Breast epithelium (tissue), 3 donors: ENCODE results near the gene PBX3.

Experiments used
- POLR2A ChIP-seq: fragments of 450-650 bp; IDR thresholded peaks from one replicate; pipeline ENCODE4 v1.6.1; 2016; ENCODE audit warnings: antibody characterized with exemption, mild to moderate bottlenecking, moderate library complexity
- POLR2AphosphoS5 ChIP-seq, 3 donors: sonication (generic); formaldehyde crosslinking; IDR thresholded peaks; one replicate each; pipeline ENCODE4 v1.6.1; 2017; ENCODE audit warnings: antibody characterized with exemption in 3 of 3

DNA sequence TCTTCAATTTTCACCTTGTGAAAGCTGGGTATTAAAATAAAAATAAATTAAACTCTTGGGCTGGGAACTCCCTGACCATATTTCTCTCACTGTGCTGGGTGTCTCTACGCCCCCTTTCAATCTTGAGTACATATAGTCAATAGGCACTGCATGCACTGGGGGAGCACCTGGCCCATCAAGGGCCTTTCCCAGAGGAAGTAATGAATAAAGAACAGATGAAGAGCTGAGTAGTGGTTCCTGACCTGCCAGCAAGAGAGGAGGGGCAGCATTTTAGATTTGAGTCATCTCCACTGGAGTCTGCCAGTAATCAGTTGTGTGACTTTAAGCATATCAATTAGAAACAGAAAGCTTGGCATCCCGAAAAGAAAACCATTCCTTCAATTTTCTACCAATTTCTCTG, 46.4 kb upstream of the PBX3 start:
- no peak for TF ChIP-seq POLR2A
- TF ChIP-seq POLR2AphosphoS5 (IDR thresholded peaks at IDR 0.05) = no peak
